Transverse colon (tissue), 4 donors: ENCODE data around the gene FANCI. TPM values are rescaled to one million over a fixed set of nuclear protein-coding genes. Genes with fewer than 3 reads are reported as not detected.

ENCODE experiments used
- DNase-seq: peaks from one replicate; pipeline ENCODE4 v3.0.0-alpha.2; 2019
- H3K27ac ChIP-seq, 4 donors: fragments of 200-600 bp; sonication (generic); 2 replicates each; pipeline ENCODE4 v1.5.1; 2016 to 2018; ENCODE audit warnings: inconsistent platforms in 4 of 4
- H3K27me3 ChIP-seq: fragments of 200-600 bp; sonication (generic); 2 replicates; pipeline ENCODE4 v1.5.1; 2017; ENCODE audit warnings: inconsistent platforms
- H3K36me3 ChIP-seq, 4 donors: fragments of 200-600 bp; sonication (generic); 2 replicates each; pipeline ENCODE4 v1.5.1; 2017 to 2019; ENCODE audit warnings: inconsistent platforms in 4 of 4
- H3K4me1 ChIP-seq, 4 donors: fragments of 200-600 bp; sonication (generic); 2 replicates each; pipeline ENCODE4 v1.5.1; 2017 to 2020; ENCODE audit warnings: inconsistent platforms in 4 of 4
- H3K4me3 ChIP-seq, 4 donors: fragments of 200-600 bp; sonication (generic); 1 replicate in 1 of 4; 2 replicates in 3 of 4; pipeline versions ENCODE4 v1.5.1 to v1.6.1; 2017 to 2019; ENCODE audit warnings: inconsistent platforms in 4 of 4
- H3K9me3 ChIP-seq, 2 donors: fragments of 200-600 bp; sonication (generic); 2 replicates each; pipeline ENCODE4 v1.5.1; 2017 to 2019; ENCODE audit warnings: inconsistent platforms in 2 of 2
- CTCF ChIP-seq, 5 experiments: fragments of 200-600 bp in 3 of 5; fragments of 450-650 bp in 2 of 5; sonication (generic) in 3 of 5; IDR thresholded peaks; 1 replicate in 2 of 5; 2 replicates in 3 of 5; pipeline ENCODE4 v1.5.1; 2016 to 2017; ENCODE audit warnings: antibody characterized with exemption in 5 of 5, inconsistent platforms in 3 of 5, mild to moderate bottlenecking in 2 of 5, moderate library complexity in 1 of 5
- EP300 ChIP-seq: sonication (generic); formaldehyde crosslinking; IDR thresholded peaks from one replicate; pipeline ENCODE4 v1.6.1; 2017; ENCODE audit warnings: antibody characterized with exemption, low read depth
- POLR2A ChIP-seq: fragments of 450-650 bp; IDR thresholded peaks from one replicate; pipeline ENCODE4 v1.6.1; 2016; ENCODE audit warnings: antibody characterized with exemption, mild to moderate bottlenecking, moderate library complexity
- POLR2AphosphoS5 ChIP-seq, 3 donors: sonication (generic); formaldehyde crosslinking; IDR thresholded peaks; one replicate each; pipeline ENCODE4 v1.6.1; 2016; ENCODE audit warnings: antibody characterized with exemption in 3 of 3
- WGBS, 2 donors: methylation state at CpG; one replicate each; pipeline ENCODE4 v1.1.5; 2018; ENCODE audit warnings: low coverage in 1 of 2; 5-methylcytosine and 5-hydroxymethylcytosine counted together
- in situ Hi-C, 4 donors: fragments of 200-750 bp; cut with MboI; loops; one replicate each; pipeline versions ENCODE4 v1.15.0 to v1.15.1; 2017; ENCODE audit warnings: low sequenced_read_pairs in 3 of 4, low pct_ligation_motif_present in 1 of 4, low pct_unique_long_range_greater_than_20kb in 1 of 4
- intact Hi-C: fragments of 100-400 bp; cut with DNase I; formaldehyde crosslinking; loops from one replicate; pipeline ENCODE4 v1.15.1; 2023; ENCODE audit warnings: low total_unique reads
- total RNA-seq, 4 donors: library from RNA; depleted of rRNA; stranded (reverse); fragments of >200 nt; gene quantifications; one replicate each; pipeline ENCODE4 v1.1.0, GENCODE V29; 2016

Gene FANCI
- total RNA-seq, 4 donors from 2014 or later = 3.7 to 10.3 (median 4.5) TPM

- intact Hi-C loops = no loop called here
- 97 to 100% methylated on average over 1 to 3 of the region's 3 CpGs for WGBS, 2 donors
- in situ Hi-C loops = no loop called here
Observed at GRCh38 chr15:89305395-89305794, 61.6 kb downstream of the FANCI start.

DNA sequence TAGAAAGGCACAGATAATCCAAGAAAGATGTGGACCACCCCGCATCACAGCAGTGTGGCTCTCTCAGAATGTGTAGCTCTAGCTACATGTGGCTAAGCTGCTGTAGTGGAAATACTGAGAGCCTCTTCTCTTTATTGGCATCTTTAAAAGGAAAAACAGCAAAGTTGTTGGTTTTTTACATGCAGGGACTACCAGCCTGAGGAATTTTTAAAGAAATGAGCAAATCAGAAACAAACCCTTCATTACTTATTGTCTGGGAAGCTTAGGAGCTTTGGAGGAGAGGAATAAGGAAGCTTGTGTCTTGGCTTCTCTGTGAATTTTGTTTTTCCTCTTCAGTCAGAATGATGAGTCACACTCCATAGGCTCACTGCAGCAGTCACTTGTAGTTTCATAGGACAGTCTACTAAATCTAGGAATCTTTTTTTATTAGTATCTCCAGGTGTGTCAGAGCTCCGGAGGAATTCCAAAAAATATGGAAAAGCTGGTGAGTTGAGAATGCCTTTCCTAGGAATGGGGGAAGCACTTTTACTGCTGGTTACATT, 63.3 kb downstream of the FANCI start:
- Histone ChIP-seq H3K9me3 (no peaks in the 10 kb centered on the region), H3K4me3 (no peak overlapping the region), H3K27ac (no peak overlapping the region), H3K36me3 (peaks cover 0 to 4% (median 0%) of the 10 kb centered on the region in 4 donors), H3K4me1 (no peaks in the 10 kb centered on the region), H3K27me3 (no peaks in the 10 kb centered on the region)
- WGBS, 2 donors = 90 to 100% methylated on average over 2 of the region's 2 CpGs
- TF ChIP-seq EP300 (no peak), POLR2AphosphoS5 (IDR thresholded peaks at IDR 0.05) (no peak), CTCF (IDR thresholded peaks at IDR 0.05) (no peak), POLR2A (no peak)
- in situ Hi-C loops = no loop called here
- no peak for DNase-seq
- intact Hi-C loops = no loop called here

More at GRCh38 chr15:89305395-89305794, 61.6 kb downstream of the FANCI start:
- H3K36me3 ChIP-seq = peaks cover 0 to 4% (median 0%) of the 10 kb centered on the region in 4 donors
- TF ChIP-seq EP300 (no peak), CTCF (IDR thresholded peaks at IDR 0.05) (no peak), POLR2A (no peak), POLR2AphosphoS5 (IDR thresholded peaks at IDR 0.05) (no peak)
- no peaks in the 10 kb centered on the region for H3K9me3 ChIP-seq
- H3K27ac ChIP-seq = no peak overlapping the region
- H3K4me1 ChIP-seq = no peaks in the 10 kb centered on the region
- no peaks in the 10 kb centered on the region for H3K27me3 ChIP-seq
- no peak overlapping the region for H3K4me3 ChIP-seq
- no peak for DNase-seq

GRCh38 chr15:89307791-89308190, 64.0 kb downstream of the FANCI start:
- Histone ChIP-seq H3K9me3 (no peaks in the 10 kb centered on the region), H3K36me3 (peaks cover 0 to 4% (median 0%) of the 10 kb centered on the region in 4 donors), H3K27me3 (no peaks in the 10 kb centered on the region), H3K4me3 (no peak overlapping the region), H3K27ac (no peak overlapping the region), H3K4me1 (no peaks in the 10 kb centered on the region)
- in situ Hi-C loops = no loop called here
- WGBS, 2 donors = 88% methylated on average over 2 of the region's 2 CpGs; no CpG with 5 or more reads in 1 of the 2 donors
- intact Hi-C loops = no loop called here
- DNase-seq = no peak
- no peak for TF ChIP-seq CTCF (IDR thresholded peaks at IDR 0.05)
- no peak for TF ChIP-seq POLR2A
- no peak for TF ChIP-seq EP300
- TF ChIP-seq POLR2AphosphoS5 (IDR thresholded peaks at IDR 0.05) = no peak

DNA sequence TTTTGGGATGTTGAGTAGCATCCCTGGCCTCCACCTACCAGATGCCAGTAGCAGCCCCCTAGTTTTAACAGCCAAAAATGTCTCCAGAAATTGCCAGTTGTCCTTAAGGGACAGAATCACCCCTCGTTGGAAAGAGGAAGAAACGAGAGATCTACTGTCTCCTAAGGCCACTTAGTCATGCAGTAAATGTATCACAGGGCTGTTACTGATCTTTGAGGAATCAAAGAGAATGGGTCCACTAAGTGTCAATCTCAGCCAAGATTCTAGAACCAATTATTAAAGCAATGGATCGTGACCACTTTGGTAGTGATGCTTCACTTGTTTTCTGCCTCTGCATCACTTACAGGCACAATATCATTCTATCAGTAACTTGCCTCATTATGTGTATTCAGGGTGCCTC, 64.5 kb downstream of the FANCI start:
- WGBS, 2 donors = 63 to 88% methylated on average over 2 to 3 of the region's 3 CpGs
- H3K4me3 ChIP-seq = no peak overlapping the region
- H3K36me3 ChIP-seq = peaks cover 0 to 4% (median 0%) of the 10 kb centered on the region in 4 donors
- H3K9me3 ChIP-seq = no peaks in the 10 kb centered on the region
- no peak overlapping the region for H3K27ac ChIP-seq
- intact Hi-C loops (no loop called here), in situ Hi-C loops (no loop called here)
- TF ChIP-seq EP300 = no peak
- no peak for DNase-seq
- H3K4me1 ChIP-seq = no peaks in the 10 kb centered on the region
- no peaks in the 10 kb centered on the region for H3K27me3 ChIP-seq

GRCh38 chr15:89309993-89310392, 66.2 kb downstream of the FANCI start:
- 48 to 60% methylated on average over 2 of the region's 2 CpGs for WGBS, 2 donors

More at GRCh38 chr15:89309993-89310392, 66.2 kb downstream of the FANCI start:
- in situ Hi-C loops = no loop called here
- H3K27ac ChIP-seq = no peak overlapping the region
- intact Hi-C loops = no loop called here
- no peaks in the 10 kb centered on the region for H3K9me3 ChIP-seq
- H3K36me3 ChIP-seq = peaks cover 0 to 2% (median 0%) of the 10 kb centered on the region in 4 donors
- no peaks in the 10 kb centered on the region for H3K4me1 ChIP-seq
- no peaks in the 10 kb centered on the region for H3K27me3 ChIP-seq
- TF ChIP-seq CTCF (IDR thresholded peaks at IDR 0.05) (no peak), POLR2AphosphoS5 (IDR thresholded peaks at IDR 0.05) (no peak), EP300 (no peak), POLR2A (no peak)
- no peak overlapping the region for H3K4me3 ChIP-seq
- no peak for DNase-seq
